GM19397 (cell line): Measurements from ENCODE around the gene RFX4.

ENCODE experiments used
- ATAC-seq: cut with Tn5 transposase; IDR thresholded peaks from one replicate; pipeline ENCODE4 v1.9.1; 2021; ENCODE audit warnings: mild to moderate bottlenecking, moderate library complexity; ENCODE audit not compliant: unreplicated experiment

Gene RFX4

DNA sequence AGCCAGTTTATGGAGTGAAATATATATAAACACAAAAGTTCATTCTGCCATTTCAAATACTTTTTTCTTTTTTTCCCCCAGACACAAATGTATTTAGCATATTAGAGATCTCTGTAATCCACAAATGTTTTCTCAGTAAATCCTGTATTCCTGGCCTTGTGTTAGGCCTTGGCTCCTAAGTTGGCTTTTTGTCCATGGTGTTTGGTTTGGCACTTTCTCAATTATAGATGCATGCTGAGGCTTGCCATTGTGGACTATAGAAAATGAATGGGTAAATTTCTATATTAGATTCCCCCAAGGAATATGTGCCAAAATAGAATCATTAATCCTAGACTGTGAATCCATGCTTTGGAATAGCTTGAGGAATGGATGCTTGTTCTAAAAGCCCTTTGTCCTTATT is 208.7 kb downstream of the RFX4 start:
- ATAC-seq: no peak

DNA sequence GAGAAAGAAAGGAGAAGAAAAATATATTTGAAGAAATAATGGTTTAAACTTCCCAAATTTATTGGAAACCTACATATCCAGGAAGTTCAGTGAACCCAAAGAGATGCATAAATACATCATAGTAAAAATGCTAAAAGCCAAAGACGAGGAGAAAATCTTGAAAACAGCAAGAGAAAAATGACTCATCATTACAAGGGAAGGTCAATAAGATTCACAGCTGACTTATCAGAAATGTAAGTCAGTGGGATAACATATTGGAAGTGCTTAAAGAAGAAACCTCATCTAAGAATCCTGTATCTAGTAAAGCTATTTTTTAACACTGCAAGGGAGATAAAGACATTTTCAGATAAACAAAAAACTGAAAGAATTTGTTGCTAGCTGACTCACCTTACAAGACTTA is 211.6 kb downstream of the RFX4 start:
- ATAC-seq: no peak

- ATAC-seq: no peak
Observed at GRCh38 chr12:106801167-106801708, 218.4 kb downstream of the RFX4 start.

DNA sequence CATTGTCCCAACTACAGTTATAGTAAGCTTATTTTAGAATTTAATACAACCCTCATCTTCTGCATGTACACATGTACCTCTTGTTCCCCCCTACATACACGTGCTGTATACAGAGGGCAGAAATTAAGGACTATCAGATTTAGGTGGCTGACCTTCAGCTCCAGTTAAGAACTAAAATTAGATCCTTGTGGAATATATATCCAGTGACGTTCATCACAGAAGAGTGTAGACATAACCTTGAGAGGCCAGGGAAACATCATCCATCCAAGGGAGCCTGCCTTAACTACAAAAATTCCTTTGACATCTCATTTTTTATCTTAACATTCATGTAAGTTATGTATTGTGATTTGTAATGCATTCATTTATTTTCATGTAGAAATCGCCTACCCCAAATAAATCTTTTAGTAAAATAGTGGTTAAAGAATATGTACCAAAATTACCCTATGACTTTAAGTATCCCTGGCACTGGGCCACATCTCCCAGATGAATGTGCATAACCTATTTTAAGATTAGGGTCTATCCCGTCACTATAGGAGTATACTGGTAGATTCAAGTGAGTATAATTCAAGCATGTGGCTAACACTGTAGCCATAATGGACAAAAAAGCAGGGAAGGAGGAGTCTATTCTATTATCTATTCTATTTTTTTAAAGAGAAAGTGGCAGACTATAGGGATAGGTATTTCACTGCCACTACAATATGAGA is 219.2 kb downstream of the RFX4 start:
- ATAC-seq: no peak

DNA sequence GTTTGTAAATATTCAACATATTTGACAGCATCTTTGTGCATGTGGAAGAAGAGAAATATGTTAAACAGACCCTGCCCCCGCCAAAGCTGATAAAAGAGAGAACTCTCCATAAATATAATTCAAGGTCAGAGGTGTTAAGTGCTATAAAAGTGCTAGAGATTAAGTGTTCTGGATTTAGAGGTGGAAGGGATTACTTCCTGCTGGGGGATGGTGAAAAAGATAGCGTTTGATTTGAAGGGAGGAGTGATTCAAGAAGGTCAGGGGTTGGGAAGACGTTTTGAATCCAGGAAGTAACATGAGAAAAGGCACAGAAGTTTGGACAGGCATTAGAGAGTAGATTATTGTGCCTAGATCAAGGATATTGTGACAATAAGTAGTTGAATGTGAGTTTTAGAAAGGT is 221.9 kb downstream of the RFX4 start:
- ATAC-seq: no peak
